Effector CD4-positive, alpha-beta T cell (primary cell): Measurements from ENCODE around the gene UNC5B.
"Not testable (repeated sequence)": the region's sequence is repeated elsewhere in the genome, so short reads cannot be mapped to it uniquely, and the experiment has no call there.

Experiments used
- DNase-seq: peaks from one replicate; pipeline ENCODE4 v3.0.0-alpha.2; 2020

The UNC5B gene

GRCh38 chr10:71209731-71210541, 2.4 kb upstream of the UNC5B start:
- no peak for DNase-seq

DNA sequence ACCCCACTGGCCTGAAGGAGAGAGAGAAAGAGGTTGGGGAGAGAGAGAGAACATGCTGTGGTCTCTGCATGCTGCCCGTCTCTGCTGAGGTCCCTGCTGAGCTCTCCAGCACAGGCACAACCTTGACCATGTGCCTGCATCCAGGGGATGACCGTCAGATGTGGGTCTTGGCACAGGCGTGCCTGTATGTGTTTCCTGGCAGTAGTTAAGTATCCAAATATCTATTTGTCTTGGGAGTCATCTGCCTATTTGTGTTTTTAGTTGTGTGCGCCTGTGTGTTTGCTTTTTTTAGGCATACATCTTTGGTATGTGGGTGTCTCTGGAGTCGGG, 1.9 kb upstream of the UNC5B start:
- no peak for DNase-seq

DNA sequence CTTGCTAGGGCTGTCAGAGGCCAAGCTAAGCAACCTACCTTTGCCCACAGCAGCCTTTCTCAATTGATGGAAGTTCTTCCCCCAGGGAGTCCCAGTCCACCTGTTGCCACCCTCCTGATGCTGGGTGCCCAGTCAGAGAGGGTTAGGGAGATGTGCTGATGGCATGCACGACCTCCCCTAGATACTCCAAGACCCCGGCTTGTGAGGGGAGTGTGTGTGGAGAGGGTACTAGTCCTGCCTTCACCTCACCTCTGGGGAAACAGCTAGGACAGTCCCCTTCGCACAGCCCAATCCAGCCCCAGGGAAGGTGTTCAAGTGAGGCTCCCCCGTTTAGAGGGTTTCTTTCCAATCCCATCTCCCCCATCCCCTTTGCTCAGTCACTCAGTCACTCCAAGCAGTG, 1.3 kb upstream of the UNC5B start:
- DNase-seq, result no peak

- DNase-seq, result no peak
Measured at GRCh38 chr10:71211775-71212317, 524 bp upstream of the UNC5B start.

GRCh38 chr10:71213127-71213621, 804 bp downstream of the UNC5B start:
- no peak for DNase-seq

DNA sequence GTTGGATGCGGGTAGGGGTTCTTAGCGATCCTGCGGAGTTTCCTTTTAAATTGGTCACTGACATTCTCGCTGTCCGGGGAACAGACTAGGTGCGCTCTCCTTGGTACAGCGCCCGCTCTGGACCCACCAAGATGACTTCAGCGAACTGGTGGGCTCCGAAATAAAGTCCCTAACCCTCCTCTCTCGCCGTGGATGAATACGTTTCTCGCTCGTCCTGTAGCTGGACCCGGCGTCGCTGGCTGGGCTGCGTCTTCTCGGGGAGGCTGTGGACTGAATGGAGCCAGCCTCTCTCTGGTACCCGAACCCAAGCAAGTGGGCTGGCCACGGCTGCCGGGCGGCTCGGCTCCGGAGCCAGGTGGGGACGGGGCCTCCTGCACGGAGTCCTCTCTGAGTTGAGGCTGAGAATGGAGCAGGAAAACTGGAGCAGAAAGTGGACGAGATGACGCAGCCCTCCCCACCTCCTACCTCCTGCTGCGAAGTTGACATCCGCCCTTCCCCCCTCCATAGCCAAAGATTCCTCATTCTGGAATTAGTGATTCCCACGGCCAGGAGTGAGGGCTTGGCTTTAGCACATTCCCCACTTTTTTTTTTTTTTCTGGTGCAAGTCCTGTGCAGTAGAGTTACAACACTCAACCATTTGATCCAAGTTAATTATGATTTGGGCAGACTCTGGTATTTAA, 1.5 kb downstream of the UNC5B start:
- DNase-seq, result no peak

DNA sequence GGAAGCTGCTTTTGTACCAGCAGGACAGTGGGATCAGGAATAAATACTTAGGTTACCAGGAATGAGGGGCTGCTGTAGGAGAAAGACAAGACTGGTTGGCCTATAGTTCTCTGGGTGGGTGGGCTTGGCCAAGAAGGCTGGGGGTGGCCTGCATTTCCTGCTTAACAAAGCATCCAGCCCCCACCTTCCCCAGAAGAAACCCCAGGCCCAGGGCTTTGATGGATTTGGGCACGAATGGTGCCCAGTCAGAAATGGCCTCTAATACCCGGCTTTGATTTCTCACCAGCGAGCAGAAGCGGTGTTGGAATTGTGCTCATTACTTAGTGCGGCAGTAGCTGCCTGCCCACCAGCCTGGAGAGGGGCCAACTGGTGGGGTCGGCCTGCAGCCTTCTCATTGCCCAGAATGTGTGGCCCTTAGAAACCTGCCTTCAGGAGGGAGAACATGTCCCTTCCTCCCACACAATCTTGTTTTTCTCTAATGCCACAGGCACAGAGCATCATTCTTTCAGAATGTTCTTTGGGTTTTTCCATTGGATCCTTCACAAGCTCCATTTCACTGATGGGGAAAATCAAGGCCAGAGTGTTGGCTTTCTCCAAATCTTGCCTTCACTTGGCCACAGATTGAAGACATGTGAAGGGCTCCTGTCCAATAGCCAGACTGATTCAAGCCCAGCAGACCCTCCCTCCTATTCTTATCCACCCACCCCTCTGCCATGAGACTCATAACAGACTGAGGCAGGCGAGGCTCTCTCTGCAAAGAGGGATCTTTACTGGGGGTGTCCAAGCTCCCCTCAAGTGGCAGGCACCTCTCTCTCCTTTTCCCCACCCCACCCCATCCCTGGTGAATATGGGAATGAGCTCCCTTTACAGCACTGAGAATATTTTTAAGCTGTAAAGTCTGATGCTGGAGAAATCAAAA, 2.5 kb downstream of the UNC5B start:
- DNase-seq, result no peak

- DNase-seq, result no peak
Measured at GRCh38 chr10:71216363-71216695, 4.0 kb downstream of the UNC5B start.

GRCh38 chr10:71216751-71217265, 4.4 kb downstream of the UNC5B start:
- no peak for DNase-seq

- DNase-seq, result no peak
Measured at GRCh38 chr10:71217266-71218045, 5.1 kb downstream of the UNC5B start.

DNA sequence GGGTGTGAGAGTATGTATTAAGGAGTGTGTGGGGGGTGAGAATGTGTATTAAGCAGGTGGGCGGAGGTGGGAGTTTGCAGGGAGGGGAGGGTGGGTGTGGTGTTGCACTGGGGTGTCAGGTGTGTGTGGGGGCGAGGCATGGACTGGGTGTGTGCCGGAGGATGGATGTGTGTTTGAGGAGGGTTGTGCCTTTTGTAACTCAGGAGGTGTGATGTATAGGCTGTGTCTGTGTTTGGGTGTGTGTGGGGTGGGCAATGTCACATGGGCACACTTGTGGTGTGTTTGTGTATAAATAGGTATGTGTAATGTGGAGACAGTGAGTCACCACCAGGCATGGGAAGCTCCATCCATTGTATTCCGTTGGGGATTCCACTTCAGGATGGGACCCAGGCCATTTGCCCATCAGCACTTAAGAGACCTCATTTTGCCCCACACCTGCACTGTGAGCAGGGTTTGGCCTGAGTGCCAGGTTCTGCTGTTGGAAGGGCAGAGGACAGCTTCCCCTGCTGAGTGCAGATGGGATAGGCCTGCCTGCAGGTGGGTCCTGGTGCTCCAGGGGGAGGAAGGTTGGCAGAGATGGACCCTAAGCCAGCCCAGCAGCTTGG, 5.8 kb downstream of the UNC5B start:
- no peak for DNase-seq

- DNase-seq, result no peak
Measured at GRCh38 chr10:71218651-71219050, 6.3 kb downstream of the UNC5B start.

DNA sequence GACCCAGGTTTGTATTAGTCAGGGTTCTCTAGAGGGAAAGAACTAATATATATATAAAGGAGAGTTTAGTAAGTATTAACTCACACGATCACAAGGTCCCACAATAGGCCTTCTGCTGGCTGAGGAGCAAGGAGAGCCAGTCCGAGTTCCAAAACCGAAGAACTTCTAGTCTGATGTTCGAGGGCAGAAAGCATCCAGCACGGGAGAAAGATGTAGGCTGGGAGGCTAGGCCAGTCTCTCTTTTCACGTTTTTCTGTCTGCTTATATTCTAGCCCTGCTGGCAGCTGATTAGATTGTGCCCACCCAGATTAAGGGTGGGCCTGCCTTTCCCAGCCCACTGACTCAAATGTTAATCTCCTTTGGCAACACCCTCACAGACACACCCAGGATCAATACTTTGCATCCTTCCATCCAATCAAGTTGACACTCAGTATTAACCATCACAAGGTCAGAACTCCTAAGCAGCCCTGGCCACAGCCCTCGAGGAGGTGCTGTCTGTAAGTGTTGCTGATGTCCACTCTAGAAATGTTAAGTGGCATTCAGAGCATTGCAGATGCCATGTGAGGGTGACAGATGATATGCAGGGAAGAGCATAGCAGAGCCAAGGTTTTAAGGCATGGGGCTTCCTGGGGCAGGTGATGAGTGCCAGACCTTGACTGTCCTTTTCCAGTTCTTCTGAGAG, 7.0 kb downstream of the UNC5B start:
- DNase-seq, result not testable (repeated sequence)

DNA sequence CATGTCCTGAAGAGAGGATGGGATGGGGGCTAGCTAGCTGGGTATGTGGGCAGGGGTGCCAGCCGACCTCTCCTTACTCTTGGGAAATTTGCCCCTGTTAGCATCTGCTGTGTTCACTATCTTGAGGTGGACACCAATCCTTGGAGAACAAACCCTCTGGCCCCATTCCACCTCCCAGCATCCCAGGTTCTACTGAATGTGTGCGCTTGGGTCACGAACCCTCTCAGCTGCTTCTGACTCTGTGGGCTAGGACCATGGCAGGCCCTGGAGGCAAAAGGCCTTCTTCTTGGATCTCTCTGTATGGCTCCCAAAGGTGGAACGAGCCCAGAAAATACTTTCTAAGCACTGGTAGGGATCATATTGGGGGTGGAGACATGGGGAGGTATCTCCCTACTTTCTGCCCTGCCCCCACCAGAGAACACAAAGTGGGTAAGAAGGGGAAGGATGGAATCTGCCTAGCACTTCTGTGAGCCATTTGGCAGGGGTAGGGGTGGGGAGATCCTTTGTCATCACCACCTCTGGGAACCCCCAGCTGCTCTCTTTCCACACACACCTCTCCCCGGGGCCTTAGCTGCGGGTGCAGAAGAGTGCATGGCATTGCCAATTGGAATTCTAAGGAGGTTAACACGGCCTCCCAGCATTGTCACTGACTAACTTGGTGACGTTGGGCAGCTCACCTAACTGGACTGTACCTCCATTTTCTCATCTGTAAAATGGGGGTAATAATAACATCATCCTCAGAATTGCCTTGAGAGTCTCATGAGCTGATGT, 7.7 kb downstream of the UNC5B start:
- no peak for DNase-seq

GRCh38 chr10:71220689-71221540, 8.5 kb downstream of the UNC5B start:
- no peak for DNase-seq

GRCh38 chr10:71221586-71222202, 9.3 kb downstream of the UNC5B start:
- no peak for DNase-seq

DNA sequence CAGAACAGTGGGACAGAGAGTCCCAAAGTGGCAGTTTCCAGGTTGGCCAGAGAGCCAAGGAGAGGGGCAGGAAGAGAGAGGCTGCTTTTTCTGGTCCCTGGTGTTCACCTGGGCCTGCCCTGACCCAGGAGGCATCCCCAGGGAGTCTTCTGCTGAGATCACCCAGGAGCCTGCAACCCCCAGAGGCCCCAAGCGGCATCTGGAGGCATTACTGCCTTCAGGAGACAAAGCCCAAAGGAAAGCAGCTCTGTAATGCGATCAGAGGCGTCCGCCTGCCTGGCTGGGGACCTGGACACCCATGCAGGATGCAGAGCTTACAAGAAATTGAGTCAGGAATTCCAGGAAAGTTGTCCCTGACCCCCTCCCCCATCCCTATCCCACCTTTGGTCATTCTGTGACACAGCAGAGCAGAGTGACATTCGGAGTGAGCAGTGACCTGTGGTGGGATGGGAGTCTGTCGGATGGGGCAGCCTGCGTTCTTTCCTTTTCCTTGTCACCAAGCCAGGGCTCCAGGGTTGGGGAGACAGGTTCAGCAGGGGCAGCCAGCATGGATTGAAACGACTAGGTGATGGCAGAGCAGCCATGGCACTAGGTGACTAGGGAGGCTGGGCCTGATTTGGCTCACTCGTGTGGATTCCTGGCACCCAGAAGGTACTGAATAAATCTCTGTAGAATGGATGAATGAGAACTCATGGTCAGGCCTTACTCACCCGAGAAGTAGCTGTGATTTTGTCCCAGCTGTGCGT, 10.4 kb downstream of the UNC5B start:
- no peak for DNase-seq
